Measurements from ENCODE around the gene KRTAP4-7. TPM values are rescaled to one million over a fixed set of nuclear protein-coding genes. Genes with fewer than 3 reads are reported as not detected.
"Not testable (repeated sequence)": the region's sequence is repeated elsewhere in the genome, so short reads cannot be mapped to it uniquely, and the experiment has no call there.

KRTAP4-7 gene
- total and polyA plus RNA-seq, 2 donors (not counting 3 experiments of a cell fraction or from before 2014, with no cell fraction given), result not detected

- Histone ChIP-seq H3K9me1 (replicated peaks; ENCODE audit: control insufficient read depth, extremely low read depth, insufficient read depth, low read length) (no peaks in the 10 kb centered on the region), H3K9ac (replicated peaks; ENCODE audit: extremely low read depth, insufficient read depth, low read length) (no peak overlapping the region), H3K27me3 (ENCODE audit: control insufficient read depth in 2 of 2, insufficient read depth in 2 of 2, low read length in 2 of 2) (peaks cover 0 to 2% of the 10 kb centered on the region in 2 experiments), H3K79me2 (ENCODE audit: control insufficient read depth, insufficient read depth, low read length) (no peaks in the 10 kb centered on the region), H3K36me3 (ENCODE audit: control insufficient read depth in 2 of 2, extremely low read depth in 1 of 2, insufficient read depth in 2 of 2, low read length in 2 of 2) (no peaks in the 10 kb centered on the region), H3K9me3 (replicated peaks; ENCODE audit: control insufficient read depth, insufficient read depth, low read length) (no peaks in the 10 kb centered on the region), H4K20me1 (replicated peaks; ENCODE audit: control insufficient read depth, extremely low read depth, insufficient read depth, low read length) (no peaks in the 10 kb centered on the region), H3K4me3 (replicated peaks in 1 of 3; ENCODE audit: insufficient read depth in 1 of 3, low read depth in 1 of 3, low read length in 3 of 3) (no peak overlapping the region), H2AFZ (ENCODE audit: low read depth, low read length) (no peak overlapping the region), H3K4me1 (ENCODE audit: control insufficient read depth, extremely low read depth, insufficient read depth, low read length) (no peaks in the 10 kb centered on the region), H3K4me2 (ENCODE audit: insufficient read depth, low read length) (no peak overlapping the region), H3K27ac (ENCODE audit: insufficient read depth, low read depth, low read length) (no peak overlapping the region)
- POLR2A ChIA-PET, result no interaction called here
- dilution Hi-C loops (cut with MboI; ENCODE audit: extremely low pct_ligation_motif_present, low sequenced_read_pairs), result no loop called here
- BruUV-seq (replicated peaks), result no TSS peak
- intact Hi-C loops (cut with micrococcal nuclease), result no loop called here
- CTCF ChIA-PET, result interaction anchor here (1.6 kb wide), 1 partner anchor 49 kb away, joined by 3 read pairs; the partner anchor contains the start of gene KRTAP2-3
- no peak for DNase-seq (ENCODE audit: low read depth, low spot score)
- TF ChIP-seq, protein P1, sequence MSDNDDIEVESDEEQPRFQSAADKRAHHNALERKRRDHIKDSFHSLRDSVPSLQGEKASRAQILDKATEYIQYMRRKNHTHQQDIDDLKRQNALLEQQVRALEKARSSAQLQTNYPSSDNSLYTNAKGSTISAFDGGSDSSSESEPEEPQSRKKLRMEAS (IDR thresholded peaks at IDR 0.05; ENCODE audit: insufficient read depth, insufficient read length), result no peak
- no peak for TF ChIP-seq EZH2 (IDR thresholded peaks at IDR 0.05; ENCODE audit: borderline replicate concordance, low read depth, low read length, severe bottlenecking)
- TF ChIP-seq FOS (IDR thresholded peaks at IDR 0.05; ENCODE audit: borderline replicate concordance, insufficient read depth, low read length), result no peak
- TF ChIP-seq MYC (IDR thresholded peaks at IDR 0.05; ENCODE audit: low read depth, low read length), result no peak
- TF ChIP-seq JUN (IDR thresholded peaks at IDR 0.05; ENCODE audit: borderline replicate concordance, insufficient read depth, insufficient read length, low read depth), result no peak
- TF ChIP-seq, protein P2, sequence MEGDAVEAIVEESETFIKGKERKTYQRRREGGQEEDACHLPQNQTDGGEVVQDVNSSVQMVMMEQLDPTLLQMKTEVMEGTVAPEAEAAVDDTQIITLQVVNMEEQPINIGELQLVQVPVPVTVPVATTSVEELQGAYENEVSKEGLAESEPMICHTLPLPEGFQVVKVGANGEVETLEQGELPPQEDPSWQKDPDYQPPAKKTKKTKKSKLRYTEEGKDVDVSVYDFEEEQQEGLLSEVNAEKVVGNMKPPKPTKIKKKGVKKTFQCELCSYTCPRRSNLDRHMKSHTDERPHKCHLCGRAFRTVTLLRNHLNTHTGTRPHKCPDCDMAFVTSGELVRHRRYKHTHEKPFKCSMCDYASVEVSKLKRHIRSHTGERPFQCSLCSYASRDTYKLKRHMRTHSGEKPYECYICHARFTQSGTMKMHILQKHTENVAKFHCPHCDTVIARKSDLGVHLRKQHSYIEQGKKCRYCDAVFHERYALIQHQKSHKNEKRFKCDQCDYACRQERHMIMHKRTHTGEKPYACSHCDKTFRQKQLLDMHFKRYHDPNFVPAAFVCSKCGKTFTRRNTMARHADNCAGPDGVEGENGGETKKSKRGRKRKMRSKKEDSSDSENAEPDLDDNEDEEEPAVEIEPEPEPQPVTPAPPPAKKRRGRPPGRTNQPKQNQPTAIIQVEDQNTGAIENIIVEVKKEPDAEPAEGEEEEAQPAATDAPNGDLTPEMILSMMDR (IDR thresholded peaks at IDR 0.05; ENCODE audit: extremely low read depth in 1 of 2, insufficient read depth in 1 of 2, low read depth in 1 of 2, low read length in 2 of 2), result no peak
- no peak for TF ChIP-seq POLR2AphosphoS5 (IDR thresholded peaks at IDR 0.05; ENCODE audit: insufficient read depth, low read depth, low read length)
- TF ChIP-seq GATA2 (IDR thresholded peaks at IDR 0.05; ENCODE audit: insufficient read depth, insufficient read length, low read depth, low read length), result no peak
- no peak for FAIRE-seq
These were observed 24.0 kb downstream of the KRTAP4-7 start for GRCh38 chr17:41107941-41108450.

DNA sequence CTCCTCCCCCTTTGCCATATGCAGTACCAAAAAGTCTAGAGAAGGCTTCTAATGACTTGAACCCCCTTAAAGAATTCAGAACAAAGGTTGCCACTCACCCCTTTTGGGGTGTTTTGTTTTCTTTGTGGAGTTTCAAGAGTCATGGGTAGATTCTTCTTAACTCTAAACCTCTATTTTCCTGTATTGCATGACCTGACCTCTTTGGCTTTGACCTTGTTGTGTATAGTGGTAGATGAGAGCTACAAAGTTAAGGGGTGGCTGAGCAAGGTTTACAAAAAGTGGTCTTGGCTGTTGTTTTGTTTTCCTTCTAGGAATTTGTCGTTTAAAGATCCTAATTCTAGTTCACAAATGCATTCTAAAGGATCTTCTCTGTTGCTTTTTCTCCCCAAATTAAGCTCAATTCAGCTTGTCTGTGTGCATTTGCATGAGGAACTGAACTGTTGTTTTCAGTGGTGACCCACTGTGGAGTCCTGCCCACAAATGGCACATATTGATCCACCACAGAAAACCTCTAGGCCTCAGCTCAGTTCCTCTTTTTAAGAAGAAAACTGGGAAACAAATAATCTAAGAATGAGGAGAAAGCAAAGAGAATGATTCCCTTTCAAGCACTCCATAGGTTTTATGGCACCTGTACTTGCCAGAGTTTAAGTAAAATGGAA is 24.9 kb downstream of the KRTAP4-7 start:
- H3K27me3 ChIP-seq (ENCODE audit: control insufficient read depth in 2 of 2, insufficient read depth in 2 of 2, low read length in 2 of 2); H3K4me2 ChIP-seq (ENCODE audit: insufficient read depth, low read length); POLR2A ChIA-PET; dilution Hi-C loops (cut with MboI; ENCODE audit: extremely low pct_ligation_motif_present, low sequenced_read_pairs); H3K4me1 ChIP-seq (ENCODE audit: control insufficient read depth, extremely low read depth, insufficient read depth, low read length); H3K9ac ChIP-seq (replicated peaks; ENCODE audit: extremely low read depth, insufficient read depth, low read length); H3K36me3 ChIP-seq (ENCODE audit: control insufficient read depth in 2 of 2, extremely low read depth in 1 of 2, insufficient read depth in 2 of 2, low read length in 2 of 2); H3K79me2 ChIP-seq (ENCODE audit: control insufficient read depth, insufficient read depth, low read length); H2AFZ ChIP-seq (ENCODE audit: low read depth, low read length); FAIRE-seq; intact Hi-C loops (cut with micrococcal nuclease); H3K9me3 ChIP-seq (replicated peaks; ENCODE audit: control insufficient read depth, insufficient read depth, low read length); H3K9me1 ChIP-seq (replicated peaks; ENCODE audit: control insufficient read depth, extremely low read depth, insufficient read depth, low read length); H4K20me1 ChIP-seq (replicated peaks; ENCODE audit: control insufficient read depth, extremely low read depth, insufficient read depth, low read length); H3K27ac ChIP-seq (ENCODE audit: insufficient read depth, low read depth, low read length); DNase-seq (ENCODE audit: low read depth, low spot score); BruUV-seq (replicated peaks); H3K4me3 ChIP-seq (replicated peaks in 1 of 3; ENCODE audit: insufficient read depth in 1 of 3, low read depth in 1 of 3, low read length in 3 of 3): not testable (repeated sequence)
- CTCF ChIA-PET, result interaction anchor here (1.6 kb wide), 1 partner anchor 50 kb away, joined by 3 read pairs; the partner anchor contains the start of gene KRTAP2-3
